H1 (cell line): ENCODE measurements around the gene DNM2. TPM values are rescaled to one million over a fixed set of nuclear protein-coding genes. Genes with fewer than 3 reads are reported as not detected.

Source experiments
- CTCF ChIA-PET: fragments of 300-600 bp; sonication (Branson Sonifier 250); formaldehyde crosslinking; loops from one replicate; lab custom pipeline; 2021; ENCODE audit not compliant: partially characterized antibody; lab: Charles Lee
- POLR2A ChIA-PET: fragments of 300-600 bp; sonication (Branson Sonifier 250); formaldehyde crosslinking; loops from one replicate; lab custom pipeline; 2021; ENCODE audit warnings: inconsistent platforms; ENCODE audit not compliant: partially characterized antibody; lab: Charles Lee
- DNase-seq, 2 experiments: peaks; one replicate each; pipeline versions ENCODE4 v3.0.0 to v3.0.0-alpha.2; 2010 to 2022; ENCODE audit warnings: low spot score in 2 of 2, low read depth in 1 of 2, mixed read lengths in 1 of 2
- FAIRE-seq: peaks from 2 replicates; lab custom pipeline; 2011; peaks lifted over from hg19 to GRCh38; lab: Jason Lieb, UNC
- H2AFZ ChIP-seq: 2 replicates; pipeline ENCODE4 v1.8.1; 2012; ENCODE audit warnings: low read length, inconsistent platforms
- H2AK5ac ChIP-seq: 2 replicates; pipeline ENCODE4 v1.6.1; 2013; ENCODE audit warnings: low read depth, low read length
- H2BK120ac ChIP-seq: replicated peaks from 2 replicates; pipeline ENCODE3; 2013; ENCODE audit warnings: low read depth, low read length, inconsistent platforms
- H2BK12ac ChIP-seq: 2 replicates; pipeline ENCODE4 v1.6.1; 2013; ENCODE audit warnings: low read depth, low read length
- H2BK15ac ChIP-seq: 2 replicates; pipeline ENCODE4 v1.6.1; 2013; ENCODE audit warnings: low read length
- H2BK20ac ChIP-seq: 2 replicates; pipeline ENCODE4 v1.6.1; 2013; ENCODE audit warnings: low read length
- H2BK5ac ChIP-seq: 2 replicates; pipeline ENCODE4 v1.6.1; 2013; ENCODE audit warnings: low read depth, low read length
- H3K14ac ChIP-seq: 2 replicates; pipeline ENCODE4 v1.6.1; 2013; ENCODE audit warnings: inconsistent platforms; ENCODE audit not compliant: insufficient read length
- H3K18ac ChIP-seq: 2 replicates; pipeline ENCODE4 v1.6.1; 2013; ENCODE audit warnings: low read length; ENCODE audit errors: extremely low read depth
- H3K23ac ChIP-seq: 2 replicates; pipeline ENCODE4 v1.6.1; 2013; ENCODE audit warnings: inconsistent platforms; ENCODE audit not compliant: insufficient read length
- H3K23me2 ChIP-seq: 2 replicates; pipeline ENCODE4 v1.6.1; 2013; ENCODE audit warnings: low read depth, low read length
- H3K27ac ChIP-seq: 2 replicates; pipeline ENCODE4 v1.6.1; 2011; ENCODE audit warnings: low read depth, low read length, inconsistent platforms
- H3K27me3 ChIP-seq, 4 experiments: replicated peaks in 1 of 4; 1 replicate in 1 of 4; 2 replicates in 3 of 4; pipeline versions ENCODE4 v1.6.1 to v1.8.1; 2011 to 2013; ENCODE audit warnings: low read length in 3 of 4, mild to moderate bottlenecking in 3 of 4, inconsistent platforms in 2 of 4, mixed read lengths in 2 of 4, moderate library complexity in 1 of 4; ENCODE audit not compliant: control insufficient read depth in 3 of 4, insufficient read depth in 3 of 4; ENCODE audit errors: extremely low read depth in 1 of 4
- H3K36me3 ChIP-seq, 4 experiments: 2 replicates each; pipeline versions ENCODE4 v1.6.1 to v1.8.1; 2011 to 2013; ENCODE audit warnings: mild to moderate bottlenecking in 4 of 4, low read length in 3 of 4, moderate library complexity in 2 of 4, control low read depth in 1 of 4, inconsistent platforms in 1 of 4; ENCODE audit not compliant: insufficient read depth in 4 of 4, control insufficient read depth in 2 of 4
- H3K4ac ChIP-seq: replicated peaks from 2 replicates; pipeline ENCODE3; 2013; ENCODE audit warnings: low read length, low read depth, mixed read lengths, inconsistent platforms; ENCODE audit not compliant: insufficient read length
- H3K4me1 ChIP-seq, 4 experiments: replicated peaks in 1 of 4; 1 replicate in 1 of 4; 2 replicates in 3 of 4; pipeline versions ENCODE4 v1.6.1 to v1.8.1; 2011 to 2013; ENCODE audit warnings: low read length in 3 of 4, inconsistent platforms in 2 of 4, mixed read lengths in 1 of 4; ENCODE audit not compliant: insufficient read depth in 4 of 4, control insufficient read depth in 3 of 4
- H3K4me2 ChIP-seq, 2 experiments: 2 replicates each; pipeline versions ENCODE4 v1.6.1 to v1.8.1; 2011 to 2013; ENCODE audit warnings: low read depth in 2 of 2, low read length in 2 of 2, control low read depth in 1 of 2, inconsistent platforms in 1 of 2, mild to moderate bottlenecking in 1 of 2; ENCODE audit not compliant: insufficient read depth in 1 of 2
- H3K4me3 ChIP-seq, 4 experiments: fragments of 200-600, 300-600 bp in 1 of 4; sonication (generic), shearing (Covaris generic), sonication (Bioruptor Twin) in 1 of 4; 2 replicates each; pipeline versions ENCODE4 v1.5.1 to v1.8.1; 2011 to 2016; ENCODE audit warnings: low read length in 4 of 4, low read depth in 3 of 4, control low read depth in 2 of 4, inconsistent platforms in 2 of 4, mild to moderate bottlenecking in 2 of 4, mixed read lengths in 1 of 4, moderate library complexity in 1 of 4; ENCODE audit not compliant: insufficient read depth in 2 of 4; ENCODE audit errors: extremely low read depth in 1 of 4
- H3K56ac ChIP-seq: replicated peaks from 2 replicates; pipeline ENCODE3; 2013; ENCODE audit warnings: low read depth, mild to moderate bottlenecking, mixed read lengths, low read length, inconsistent platforms; ENCODE audit not compliant: insufficient read length
- H3K79me1 ChIP-seq: 2 replicates; pipeline ENCODE4 v1.6.1; 2013; ENCODE audit warnings: low read depth, low read length, control low read depth
- H3K79me2 ChIP-seq, 2 experiments: 2 replicates each; pipeline versions ENCODE4 v1.6.1 to v1.8.1; 2012 to 2013; ENCODE audit warnings: low read length in 2 of 2, mild to moderate bottlenecking in 2 of 2, inconsistent platforms in 1 of 2; ENCODE audit not compliant: insufficient read depth in 2 of 2, control insufficient read depth in 1 of 2
- H3K9ac ChIP-seq, 4 experiments: replicated peaks in 1 of 4; 1 replicate in 1 of 4; 2 replicates in 3 of 4; pipeline versions ENCODE4 v1.6.1 to v1.8.1; 2011 to 2013; ENCODE audit warnings: low read depth in 3 of 4, low read length in 3 of 4, control low read depth in 2 of 4, mild to moderate bottlenecking in 2 of 4, moderate library complexity in 2 of 4, inconsistent platforms in 1 of 4; ENCODE audit errors: extremely low read depth in 1 of 4
- H3K9me3 ChIP-seq, 2 experiments: 2 replicates each; pipeline versions ENCODE4 v1.6.1 to v1.8.1; 2012 to 2013; ENCODE audit warnings: mild to moderate bottlenecking in 2 of 2, moderate library complexity in 2 of 2, control low read depth in 1 of 2, inconsistent platforms in 1 of 2, low read depth in 1 of 2, low read length in 1 of 2, mixed read lengths in 1 of 2; ENCODE audit not compliant: insufficient read depth in 2 of 2
- H4K20me1 ChIP-seq, 2 experiments: replicated peaks in 1 of 2; 2 replicates each; pipeline versions ENCODE3 to v1.8.1; 2011 to 2013; ENCODE audit warnings: inconsistent platforms in 2 of 2, low read length in 2 of 2, mild to moderate bottlenecking in 1 of 2; ENCODE audit not compliant: insufficient read depth in 2 of 2, control insufficient read depth in 1 of 2
- H4K5ac ChIP-seq: 2 replicates; pipeline ENCODE4 v1.6.1; 2013; ENCODE audit warnings: low read length, low read depth, mixed read lengths, inconsistent platforms; ENCODE audit not compliant: insufficient read length
- H4K8ac ChIP-seq: 2 replicates; pipeline ENCODE4 v1.8.0; 2013; ENCODE audit warnings: mild to moderate bottlenecking, moderate library complexity, low read length, inconsistent platforms; ENCODE audit not compliant: insufficient read depth; ENCODE audit errors: extremely low read depth
- H4K91ac ChIP-seq: replicated peaks from 2 replicates; pipeline ENCODE3; 2013; ENCODE audit warnings: low read length, mixed read lengths, inconsistent platforms; ENCODE audit not compliant: insufficient read length
- CEBPB ChIP-seq: IDR thresholded peaks from 2 replicates; pipeline ENCODE4 v1.6.1; 2012; ENCODE audit warnings: low read depth, low read length
- EP300 ChIP-seq, 2 experiments: IDR thresholded peaks; 1 replicate in 1 of 2; 2 replicates in 1 of 2; pipeline ENCODE4 v1.6.1; 2011 to 2012; ENCODE audit warnings: low read depth in 2 of 2, low read length in 2 of 2, mild to moderate bottlenecking in 2 of 2, borderline replicate concordance in 1 of 2, inconsistent platforms in 1 of 2, moderate library complexity in 1 of 2
- POLR2AphosphoS5 ChIP-seq: IDR thresholded peaks from 2 replicates; pipeline ENCODE4 v1.6.1; 2011; ENCODE audit warnings: low read depth, low read length
- RAD21 ChIP-seq, 2 experiments: IDR thresholded peaks in 1 of 2; conservative IDR thresholded peaks in 1 of 2; 2 replicates each; pipeline ENCODE4 v1.6.1; 2011; ENCODE audit warnings: low read depth in 2 of 2, low read length in 2 of 2, improper control_type of control experiment in 1 of 2, inconsistent platforms in 1 of 2, mild to moderate bottlenecking in 1 of 2, moderate library complexity in 1 of 2
- SP4 ChIP-seq: IDR thresholded peaks from 2 replicates; pipeline ENCODE4 v1.6.1; 2012; ENCODE audit warnings: low read length, inconsistent platforms
- TBP ChIP-seq: IDR thresholded peaks from 2 replicates; pipeline ENCODE4 v1.6.1; 2011; ENCODE audit warnings: low read depth, low read length, improper control_type of control experiment
- TCF12 ChIP-seq: IDR thresholded peaks from 2 replicates; pipeline ENCODE4 v1.6.1; 2011; ENCODE audit warnings: low read depth, mild to moderate bottlenecking, low read length
- WGBS, 2 experiments: shearing (Covaris generic) in 1 of 2; methylation state at CpG; one replicate each; pipeline versions ENCODE4 v1.1.6 to v1.1.7; 2013 to 2015; ENCODE audit warnings: low lambda C conversion rate in 2 of 2, mixed read lengths in 2 of 2, inconsistent platforms in 1 of 2, low coverage in 1 of 2, missing lambda C conversion rate in 1 of 2; ENCODE audit not compliant: insufficient replicate concordance in 2 of 2, insufficient coverage in 1 of 2, insufficient read length in 1 of 2; ENCODE audit errors: extremely low coverage in 1 of 2, missing lambda C conversion rate in 1 of 2; 5-methylcytosine and 5-hydroxymethylcytosine counted together
- long read RNA-seq, 2 experiments: library from RNA in 1 of 2; library from capped mRNA in 1 of 2; stranded (forward); transcript quantifications; one replicate each; pipeline ENCODE4 v2.0.0, GENCODE V29; 2021; ENCODE audit warnings: inconsistent platforms in 1 of 2
- polyA minus RNA-seq, 3 experiments: library from RNA; depleted of rRNA, polyadenylated mRNA; stranded (reverse); fragments of >200 nt; gene quantifications; 1 replicate in 2 of 3; 2 replicates in 1 of 3; pipeline ENCODE4 v1.2.3, GENCODE V29; 2011
- polyA plus RNA-seq, 7 experiments: library from polyadenylated mRNA; depleted of rRNA in 3 of 7; stranded (reverse) in 5 of 7; unstranded in 2 of 7; fragments of >200 nt in 5 of 7; fragments of 200-250 nt in 2 of 7; gene quantifications; 1 replicate in 5 of 7; 2 replicates in 1 of 7; 4 replicates in 1 of 7; pipeline versions ENCODE4 v1.2.1 to v1.2.3, GENCODE V29; 2011 to 2013; ENCODE audit warnings: missing spikeins in 2 of 7, mixed read lengths in 2 of 7
- total RNA-seq: library from RNA; stranded (reverse); fragmentation: NEBNext Ultra II Directional; extraction: Animal tissue kit (Norgen Biotek cat#: 25700); gene quantifications from 2 replicates; pipeline ENCODE4 v1.2.1, GENCODE V29; 2021

DNM2 gene
- total RNA-seq (120 TPM in 2 replicates), polyA plus RNA-seq (2011; rRNA removed) (61.9 and 83.4 TPM in 2 replicates), polyA minus RNA-seq (2011; rRNA and poly(A)+ RNA removed) (131 and 151 TPM in 2 replicates)
- polyA plus RNA-seq (2011; cell fraction: cytosol; rRNA removed), result 67.2 TPM
- 179 TPM for polyA plus RNA-seq (2011; cell fraction: nucleus; rRNA removed)
- 78.8 to 103 TPM (median 98.1 TPM) in 4 replicates for polyA plus RNA-seq (2012, experiment 1 of 2)
- 90.9 TPM for polyA plus RNA-seq (2012, experiment 2 of 2)
- polyA plus RNA-seq (2013, experiment 1 of 2), result 65.5 TPM
- 58.4 TPM for polyA plus RNA-seq (2013, experiment 2 of 2)
- 66.2 TPM for polyA minus RNA-seq (2011; cell fraction: cytosol; rRNA and poly(A)+ RNA removed)
- polyA minus RNA-seq (2011; cell fraction: nucleus; rRNA and poly(A)+ RNA removed), result 116 TPM
- long read RNA-seq, experiment 1, full-length matches to known transcripts, result 6 of 66 reads
- long read RNA-seq, experiment 1, partial matches to known transcripts, result 44 of 66 reads
- long read RNA-seq, experiment 1, other reads (novel, unspliced or antisense), result 16 of 66 reads
- long read RNA-seq, experiment 2, partial matches to known transcripts, result 1 of 6 reads
- long read RNA-seq, experiment 2, other reads (novel, unspliced or antisense), result 5 of 6 reads

DNA sequence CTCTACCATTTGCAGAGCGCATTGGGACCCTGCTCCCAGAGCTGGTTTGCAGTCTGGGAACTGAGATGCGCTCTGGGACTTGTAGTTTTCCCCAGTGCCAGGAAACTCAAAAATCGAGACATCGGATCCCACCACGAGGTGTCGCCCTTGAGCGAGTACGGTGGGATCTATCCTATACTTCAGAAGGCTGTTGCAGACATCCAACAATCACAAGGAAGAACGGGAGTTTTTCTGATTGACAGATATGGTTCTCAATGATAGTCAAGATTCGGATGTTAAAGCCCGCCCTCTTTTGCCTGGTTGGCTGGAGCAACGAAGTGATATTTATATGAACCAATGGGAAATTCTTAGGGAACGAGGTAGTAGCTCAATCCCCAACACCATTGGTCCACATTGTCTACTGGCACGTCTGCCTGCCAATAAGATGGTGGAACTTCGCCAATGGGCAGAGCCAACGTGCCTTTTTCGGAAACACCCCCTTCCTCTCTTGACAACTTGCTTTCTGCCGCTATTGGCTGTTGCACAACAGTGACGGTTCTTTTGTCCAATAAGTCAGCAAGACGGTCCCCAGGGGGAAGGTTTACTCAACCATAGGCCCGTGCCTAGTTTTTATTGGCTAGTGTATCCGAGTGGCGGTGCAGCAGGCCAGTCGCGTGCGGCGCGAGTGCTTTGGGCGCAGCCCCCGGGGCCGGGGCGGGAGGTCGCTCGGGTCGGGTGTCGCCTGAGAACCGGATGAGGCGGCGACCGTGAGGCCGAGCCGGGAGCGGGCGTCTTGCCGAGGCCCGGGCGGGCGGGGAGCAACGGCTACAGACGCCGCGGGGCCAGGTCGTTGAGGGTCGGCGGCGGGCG, at the start of gene DNM2:
Gene DNM2 (plus strand): TSS at position 724 of the 849 bp plus-strand sequence. CDS start 164 bp downstream, outside the sequence.
- FAIRE-seq, result peak; percentile 100
- H3K9me3 ChIP-seq, result no peaks in the 10 kb centered on the region
- TF ChIP-seq SP4, result peak; percentile 94
- TF ChIP-seq TBP, result peak; percentile 63; the same call in 1 of the 2 replicates
- TF ChIP-seq EP300 (IDR thresholded peaks at IDR 0.05; ENCODE audit: borderline replicate concordance in 1 of 2, low read depth in 2 of 2, low read length in 2 of 2), result peak in 1 of 2 experiments; percentile 78; a peak in 1 of 3 replicates
- peak; percentile 66; the same call in 1 of the 2 replicates for TF ChIP-seq CEBPB
- peak; percentile 67 to 71 for TF ChIP-seq RAD21 (IDR thresholded peaks at IDR 0.05 in 1 of 2, conservative IDR thresholded peaks at IDR 0.05 in 1 of 2; ENCODE audit: low read depth in 2 of 2, low read length in 2 of 2)
- 0 out of 2 replicates have a peak, but pooled peaks have one; percentile 44 for TF ChIP-seq TCF12
- peak; percentile 45; the same call in 1 of the 2 replicates for TF ChIP-seq POLR2AphosphoS5

More for the DNA sequence above, at the start of gene DNM2:
- Histone ChIP-seq H2BK5ac (peak within 1 kb of the TSS; percentile 91), H3K4me3 (peak within 1 kb of the TSS; percentile 89 to 95 (median 92)), H3K4ac (no peak within 1 kb of the TSS), H2BK15ac (no peak within 1 kb of the TSS), H3K79me2 (peaks cover 26 to 43% of the 10 kb centered on the region in 2 experiments), H3K9ac (peak within 1 kb of the TSS; percentile 79 to 93 (median 86)), H3K4me1 (peaks cover 0 to 14% (median 6%) of the 10 kb centered on the region in 4 experiments; a peak in 5 of 7 replicates), H4K8ac (peak within 1 kb of the TSS; percentile 78; the same call in 1 of the 2 replicates), H3K27me3 (no peaks in the 10 kb centered on the region), H2AK5ac (no peak within 1 kb of the TSS), H3K23ac (no peak within 1 kb of the TSS), H2AFZ (0 out of 2 replicates have a peak within 1 kb of the TSS, but pooled peaks have one; percentile 35), H2BK20ac (no peak within 1 kb of the TSS), H4K91ac (no peak within 1 kb of the TSS), H3K36me3 (peaks cover 0 to 4% (median 1%) of the 10 kb centered on the region in 4 experiments; a peak in 2 of 8 replicates), H4K20me1 (peaks cover 18 to 21% of the 10 kb centered on the region in 2 experiments), H2BK12ac (no peak within 1 kb of the TSS), H3K56ac (peak within 1 kb of the TSS; percentile 83), H3K27ac (peak within 1 kb of the TSS; percentile 67; the same call in 1 of the 2 replicates), H3K14ac (peak within 1 kb of the TSS; percentile 21), H3K23me2 (peaks cover 7% of the 10 kb centered on the region), H2BK120ac (no peak within 1 kb of the TSS), H3K4me2 (peak within 1 kb of the TSS; percentile 92 to 97), H4K5ac (peak within 1 kb of the TSS; percentile 57), H3K18ac (peak within 1 kb of the TSS; percentile 24), H3K79me1 (peaks cover 14% of the 10 kb centered on the region)
- WGBS, 2 experiments, result 2% methylated on average over 39 of the region's 57 CpGs; no CpG with 5 or more reads in 1 of the 2 experiments
- ChIA-PET POLR2A (interaction anchor here (0.5 to 55.9 kb wide), 21 partner anchors 9 to 201 kb away, joined by 3 to 1874 read pairs (median 4); partner anchors contain the start of genes ILF3, QTRT1, S1PR5 and TMED1), CTCF (interaction anchor here (0.9 to 3.1 kb wide), 23 partner anchors 9 to 164 kb away, joined by 3 to 15 read pairs (median 5); partner anchors contain the start of genes QTRT1 and TMED1)
- DNase-seq, result peak; percentile 99 to 100
